Ovary (tissue), 3 donors: ENCODE measurements around the gene USF1.

Experiments used
- POLR2A ChIP-seq: fragments of 450-650 bp; IDR thresholded peaks from one replicate; pipeline ENCODE4 v1.6.1; 2017; ENCODE audit warnings: antibody characterized with exemption, mild to moderate bottlenecking, moderate library complexity
- TF ChIP-seq, protein P1 (sequence below), 3 donors: fragments of 450-650 bp in 2 of 3; fragments of 200-600 bp in 1 of 3; IDR thresholded peaks; one replicate each; pipeline versions ENCODE4 v1.5.1 to v1.8.0; 2016 to 2022; ENCODE audit warnings: antibody characterized with exemption in 3 of 3, mild to moderate bottlenecking in 1 of 3
- donor health status: DM: no; HTN: no; CAD: no.

DNA sequence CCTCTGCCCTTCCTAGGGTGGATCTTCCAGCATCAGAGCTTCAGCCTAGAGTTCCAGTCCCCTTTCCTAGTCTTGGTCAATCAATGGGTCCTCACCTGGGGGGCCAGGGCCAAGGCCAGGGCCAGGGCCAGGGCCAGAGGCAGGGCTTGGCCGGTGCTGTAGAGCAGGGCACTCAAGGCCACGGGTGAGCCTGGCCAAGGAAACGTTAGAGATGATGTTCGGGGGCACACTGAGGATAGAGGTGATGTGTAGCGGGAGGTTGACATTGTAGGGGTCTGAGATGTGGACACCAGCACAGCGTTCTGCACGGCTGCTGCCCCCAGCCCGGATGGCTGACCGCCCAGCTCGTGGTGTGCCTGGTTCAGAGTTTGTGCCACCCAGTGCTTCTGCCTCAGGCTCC lies 5.4 kb upstream of the USF1 start:
- TF ChIP-seq, protein P1, sequence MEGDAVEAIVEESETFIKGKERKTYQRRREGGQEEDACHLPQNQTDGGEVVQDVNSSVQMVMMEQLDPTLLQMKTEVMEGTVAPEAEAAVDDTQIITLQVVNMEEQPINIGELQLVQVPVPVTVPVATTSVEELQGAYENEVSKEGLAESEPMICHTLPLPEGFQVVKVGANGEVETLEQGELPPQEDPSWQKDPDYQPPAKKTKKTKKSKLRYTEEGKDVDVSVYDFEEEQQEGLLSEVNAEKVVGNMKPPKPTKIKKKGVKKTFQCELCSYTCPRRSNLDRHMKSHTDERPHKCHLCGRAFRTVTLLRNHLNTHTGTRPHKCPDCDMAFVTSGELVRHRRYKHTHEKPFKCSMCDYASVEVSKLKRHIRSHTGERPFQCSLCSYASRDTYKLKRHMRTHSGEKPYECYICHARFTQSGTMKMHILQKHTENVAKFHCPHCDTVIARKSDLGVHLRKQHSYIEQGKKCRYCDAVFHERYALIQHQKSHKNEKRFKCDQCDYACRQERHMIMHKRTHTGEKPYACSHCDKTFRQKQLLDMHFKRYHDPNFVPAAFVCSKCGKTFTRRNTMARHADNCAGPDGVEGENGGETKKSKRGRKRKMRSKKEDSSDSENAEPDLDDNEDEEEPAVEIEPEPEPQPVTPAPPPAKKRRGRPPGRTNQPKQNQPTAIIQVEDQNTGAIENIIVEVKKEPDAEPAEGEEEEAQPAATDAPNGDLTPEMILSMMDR (IDR thresholded peaks at IDR 0.05) = no peak
- no peak for TF ChIP-seq POLR2A
